Measurements from ENCODE around the gene PROK2.

The PROK2 gene

GRCh38 chr3:71784201-71784913, 591 bp downstream of the PROK2 start:
- Histone ChIP-seq H3K9ac (ENCODE audit: low read length) (no peak overlapping the region), H3K9me2 (replicated peaks; ENCODE audit: insufficient read depth, low read length) (no peaks in the 10 kb centered on the region), H3K27me3 (ENCODE audit: low read length) (no peaks in the 10 kb centered on the region), H4K20me1 (ENCODE audit: low read depth, low read length) (no peaks in the 10 kb centered on the region), H3K79me2 (ENCODE audit: insufficient read depth, low read length) (no peaks in the 10 kb centered on the region), H3K27ac (ENCODE audit: low read depth, low read length) (no peak overlapping the region), H2AFZ (ENCODE audit: low read depth, low read length, severe bottlenecking) (no peak overlapping the region), H3K36me3 (ENCODE audit: low read length) (no peaks in the 10 kb centered on the region), H3K4me3 (ENCODE audit: insufficient read depth, low read length, poor library complexity, severe bottlenecking) (no peak overlapping the region), H3F3A (ENCODE audit: insufficient read depth) (no peaks in the 10 kb centered on the region), H3K9me3 (ENCODE audit: insufficient read depth, low read length) (no peaks in the 10 kb centered on the region), H3K4me2 (ENCODE audit: low read depth, low read length, poor library complexity, severe bottlenecking) (no peak overlapping the region)
- TF ChIP-seq EZH2phosphoT487 (conservative IDR thresholded peaks at IDR 0.05; ENCODE audit: low read length) (no peak), CTCF (IDR thresholded peaks at IDR 0.05; ENCODE audit: insufficient read depth, low read length, poor library complexity, severe bottlenecking) (no peak)

GRCh38 chr3:71783152-71783551, 1.8 kb downstream of the PROK2 start:
- Histone ChIP-seq H3K9me2 (replicated peaks; ENCODE audit: insufficient read depth, low read length) (no peaks in the 10 kb centered on the region), H3K36me3 (ENCODE audit: low read length) (no peaks in the 10 kb centered on the region), H3K9me3 (ENCODE audit: insufficient read depth, low read length) (no peaks in the 10 kb centered on the region), H3K4me2 (ENCODE audit: low read depth, low read length, poor library complexity, severe bottlenecking) (no peak overlapping the region), H3K27ac (ENCODE audit: low read depth, low read length) (no peak overlapping the region), H3F3A (ENCODE audit: insufficient read depth) (no peaks in the 10 kb centered on the region), H4K20me1 (ENCODE audit: low read depth, low read length) (no peaks in the 10 kb centered on the region), H3K9ac (ENCODE audit: low read length) (no peak overlapping the region), H3K4me3 (ENCODE audit: insufficient read depth, low read length, poor library complexity, severe bottlenecking) (no peak overlapping the region), H3K27me3 (ENCODE audit: low read length) (no peaks in the 10 kb centered on the region), H3K79me2 (ENCODE audit: insufficient read depth, low read length) (no peaks in the 10 kb centered on the region), H2AFZ (ENCODE audit: low read depth, low read length, severe bottlenecking) (no peak overlapping the region)
- TF ChIP-seq EZH2phosphoT487 (conservative IDR thresholded peaks at IDR 0.05; ENCODE audit: low read length) (no peak), CTCF (IDR thresholded peaks at IDR 0.05; ENCODE audit: insufficient read depth, low read length, poor library complexity, severe bottlenecking) (no peak)

GRCh38 chr3:71780430-71780829, 4.5 kb downstream of the PROK2 start:
- H3K27me3 ChIP-seq (ENCODE audit: low read length): no peaks in the 10 kb centered on the region
- no peaks in the 10 kb centered on the region for H3K9me2 ChIP-seq (replicated peaks; ENCODE audit: insufficient read depth, low read length)
- H2AFZ ChIP-seq (ENCODE audit: low read depth, low read length, severe bottlenecking): no peak overlapping the region
- H4K20me1 ChIP-seq (ENCODE audit: low read depth, low read length): no peaks in the 10 kb centered on the region; the same call in 1 of the 2 replicates
- H3K4me3 ChIP-seq (ENCODE audit: insufficient read depth, low read length, poor library complexity, severe bottlenecking): no peak overlapping the region
- no peaks in the 10 kb centered on the region for H3K36me3 ChIP-seq (ENCODE audit: low read length)
- H3K9me3 ChIP-seq (ENCODE audit: insufficient read depth, low read length): no peaks in the 10 kb centered on the region
- TF ChIP-seq CTCF (IDR thresholded peaks at IDR 0.05; ENCODE audit: insufficient read depth, low read length, poor library complexity, severe bottlenecking): no peak
- TF ChIP-seq EZH2phosphoT487 (conservative IDR thresholded peaks at IDR 0.05; ENCODE audit: low read length): no peak
- no peak overlapping the region for H3K9ac ChIP-seq (ENCODE audit: low read length)
- no peak overlapping the region for H3K4me2 ChIP-seq (ENCODE audit: low read depth, low read length, poor library complexity, severe bottlenecking)
- H3K27ac ChIP-seq (ENCODE audit: low read depth, low read length): no peak overlapping the region
- no peaks in the 10 kb centered on the region for H3F3A ChIP-seq (ENCODE audit: insufficient read depth)
- no peaks in the 10 kb centered on the region for H3K79me2 ChIP-seq (ENCODE audit: insufficient read depth, low read length)
